Myometrial cell (primary cell): ENCODE measurements around the gene SNRPN. TPM values are rescaled to one million over a fixed set of nuclear protein-coding genes. Genes with fewer than 3 reads are reported as not detected.

Source experiments
- total RNA-seq: library from RNA; depleted of rRNA; stranded (reverse); fragments of >200 nt; gene quantifications from 2 replicates; pipeline ENCODE4 v1.2.3, GENCODE V29; 2015

The SNRPN gene
- 66.3 and 74.4 TPM in 2 replicates for total RNA-seq

GRCh38 chr15:24954783-24955530 lies at the start of gene SNRPN, which contains the start of gene SNURF:
SNRPN (plus strand) TSS chr15:24954987; CDS start chr15:24974454, 19,467 bp downstream.
SNURF (plus strand) TSS chr15:24954987; CDS start chr15:24955049, 62 bp downstream.

Other genes with a start within 250 kb of the SNRPN start
- gene SNURF, start within 50 bp of the SNRPN start, total RNA-seq: 0.35 and 2.9 TPM in 2 replicates